Neural cell (in vitro differentiated cells): Measurements from ENCODE around the gene RYR2. TPM values are rescaled to one million over a fixed set of nuclear protein-coding genes. Genes with fewer than 3 reads are reported as not detected.

Experiments used
- H2AFZ ChIP-seq: fragments of 200-600, 300-800 bp; sonication (generic), shearing (Covaris generic); 2 replicates; pipeline ENCODE4 v1.6.0; 2014; ENCODE audit warnings: low read depth, mild to moderate bottlenecking, antibody characterized with exemption, low read length, moderate library complexity
- H3F3A ChIP-seq: fragments of 200-600 bp; shearing (Covaris generic); 2 replicates; pipeline ENCODE4 v1.6.1; 2016; ENCODE audit warnings: mild to moderate bottlenecking, moderate library complexity, mixed read lengths, antibody characterized with exemption, low read length; ENCODE audit not compliant: insufficient read depth, poor library complexity, severe bottlenecking
- H3K27ac ChIP-seq: fragments of 200-600, 300-800 bp; sonication (generic), shearing (Covaris generic); 2 replicates; pipeline ENCODE4 v1.5.1; 2014; ENCODE audit warnings: mild to moderate bottlenecking, low read length, moderate library complexity
- H3K27me3 ChIP-seq: fragments of 300-800, 200-600 bp; sonication (generic), shearing (Covaris generic); 2 replicates; pipeline ENCODE4 v1.6.0; 2014; ENCODE audit warnings: mild to moderate bottlenecking, low read depth, low read length, moderate library complexity; ENCODE audit not compliant: insufficient read depth
- H3K36me3 ChIP-seq: fragments of 300-800, 200-600 bp; sonication (generic), shearing (Covaris generic); 2 replicates; pipeline ENCODE4 v1.5.1; 2014; ENCODE audit warnings: mild to moderate bottlenecking, antibody characterized with exemption, low read length, moderate library complexity; ENCODE audit not compliant: insufficient read depth
- H3K4me2 ChIP-seq: fragments of 300-800, 200-600 bp; sonication (generic), shearing (Covaris generic); 2 replicates; pipeline ENCODE4 v1.6.0; 2014; ENCODE audit warnings: mild to moderate bottlenecking, low read length
- H3K4me3 ChIP-seq: fragments of 300-800, 200-600 bp; sonication (generic), shearing (Covaris generic); 2 replicates; pipeline ENCODE4 v1.5.1; 2014; ENCODE audit warnings: mild to moderate bottlenecking, low read length, moderate library complexity
- H3K79me2 ChIP-seq: fragments of 200-600 bp; shearing (Covaris generic); replicated peaks from 2 replicates; pipeline ENCODE4 v1.6.0; 2014; ENCODE audit warnings: mild to moderate bottlenecking, low read length, moderate library complexity; ENCODE audit not compliant: insufficient read depth
- H3K9ac ChIP-seq: fragments of 300-800, 200-600 bp; sonication (generic), shearing (Covaris generic); 2 replicates; pipeline ENCODE4 v1.6.1; 2016; ENCODE audit warnings: mild to moderate bottlenecking, low read length, mixed read lengths
- H3K9me2 ChIP-seq: fragments of 200-600 bp; shearing (Covaris generic); 2 replicates; pipeline ENCODE4 v1.6.1; 2016; ENCODE audit warnings: mild to moderate bottlenecking, low read length, mixed read lengths; ENCODE audit not compliant: insufficient read depth
- H3K9me3 ChIP-seq: fragments of 200-600, 300-800 bp; sonication (generic), shearing (Covaris generic); 2 replicates; pipeline ENCODE4 v1.6.1; 2016; ENCODE audit warnings: mild to moderate bottlenecking, mixed run types, low read length, moderate library complexity, mixed read lengths
- H4K20me1 ChIP-seq: fragments of 200-600 bp; shearing (Covaris generic); 2 replicates; pipeline ENCODE4 v1.6.1; 2016; ENCODE audit warnings: mild to moderate bottlenecking, mixed run types; ENCODE audit not compliant: insufficient read depth
- CTCF ChIP-seq: fragments of 450-650 bp; IDR thresholded peaks from 2 replicates; pipeline ENCODE4 v1.5.1; 2014; ENCODE audit warnings: antibody characterized with exemption, mild to moderate bottlenecking, moderate library complexity; ENCODE audit not compliant: poor library complexity, severe bottlenecking
- EP300 ChIP-seq: fragments of 450-650 bp; conservative IDR thresholded peaks from 2 replicates; pipeline ENCODE4 v1.6.1; 2014; ENCODE audit warnings: antibody characterized with exemption, mild to moderate bottlenecking, moderate library complexity; ENCODE audit not compliant: poor library complexity, severe bottlenecking
- EZH2 ChIP-seq: fragments of 200-600, 300-800 bp; shearing (Covaris generic), sonication (generic); IDR thresholded peaks from 2 replicates; pipeline ENCODE4 v1.6.1; 2014; ENCODE audit warnings: antibody characterized with exemption, low read length, borderline replicate concordance, mild to moderate bottlenecking; ENCODE audit not compliant: insufficient read depth, poor library complexity, severe bottlenecking
- MXI1 ChIP-seq: fragments of 450-650 bp; conservative IDR thresholded peaks from 2 replicates; pipeline ENCODE4 v1.6.1; 2014; ENCODE audit warnings: antibody characterized with exemption, mild to moderate bottlenecking; ENCODE audit not compliant: poor library complexity, severe bottlenecking
- POLR2AphosphoS5 ChIP-seq: IDR thresholded peaks from 2 replicates; pipeline ENCODE4 v1.6.1; 2012
- RAD21 ChIP-seq: fragments of 450-650 bp; conservative IDR thresholded peaks from 2 replicates; pipeline ENCODE4 v1.6.1; 2014; ENCODE audit warnings: antibody characterized with exemption, mild to moderate bottlenecking, moderate library complexity
- REST ChIP-seq: IDR thresholded peaks from 2 replicates; pipeline ENCODE4 v1.6.1; 2012; ENCODE audit warnings: borderline replicate concordance
- SMC3 ChIP-seq: fragments of 450-650 bp; conservative IDR thresholded peaks from 2 replicates; pipeline ENCODE4 v1.6.1; 2014; ENCODE audit warnings: antibody characterized with exemption, mild to moderate bottlenecking, moderate library complexity; ENCODE audit not compliant: poor library complexity
- TAF1 ChIP-seq: IDR thresholded peaks from 2 replicates; pipeline ENCODE4 v1.6.1; 2012; ENCODE audit warnings: low read depth
- polyA plus RNA-seq: library from polyadenylated mRNA; depleted of rRNA; stranded (reverse); fragments of >200 nt; gene quantifications from 2 replicates; pipeline ENCODE4 v1.2.3, GENCODE V29; 2014

Gene RYR2
- polyA plus RNA-seq, 1 donor from 2014 or later, result 3.8 TPM

GRCh38 chr1:237867380-237867888 lies 825.5 kb downstream of the RYR2 start:
- Histone ChIP-seq H3K4me2 (no peak overlapping the region), H3K27me3 (no peaks in the 10 kb centered on the region), H3K36me3 (no peaks in the 10 kb centered on the region), H4K20me1 (no peaks in the 10 kb centered on the region), H2AFZ (no peak overlapping the region), H3K4me3 (no peak overlapping the region), H3K9me3 (no peaks in the 10 kb centered on the region), H3K79me2 (no peaks in the 10 kb centered on the region), H3F3A (no peaks in the 10 kb centered on the region), H3K9me2 (no peaks in the 10 kb centered on the region), H3K9ac (no peak overlapping the region), H3K27ac (no peak overlapping the region)
- TF ChIP-seq RAD21, result no peak
- no peak for TF ChIP-seq TAF1
- no peak for TF ChIP-seq REST
- TF ChIP-seq SMC3, result no peak
- no peak for TF ChIP-seq POLR2AphosphoS5
- TF ChIP-seq CTCF, result no peak
- no peak for TF ChIP-seq EZH2
- TF ChIP-seq EP300, result no peak
- no peak for TF ChIP-seq MXI1

GRCh38 chr1:237868817-237869600 lies 827.0 kb downstream of the RYR2 start:
- H3K4me3 ChIP-seq, result no peak overlapping the region
- no peaks in the 10 kb centered on the region for H3K36me3 ChIP-seq
- no peak overlapping the region for H3K4me2 ChIP-seq
- H4K20me1 ChIP-seq, result no peaks in the 10 kb centered on the region
- H3K79me2 ChIP-seq, result no peaks in the 10 kb centered on the region
- no peak overlapping the region for H2AFZ ChIP-seq
- no peaks in the 10 kb centered on the region for H3K9me3 ChIP-seq
- no peaks in the 10 kb centered on the region for H3F3A ChIP-seq
- H3K27ac ChIP-seq, result no peak overlapping the region
- no peaks in the 10 kb centered on the region for H3K9me2 ChIP-seq
- H3K27me3 ChIP-seq, result no peaks in the 10 kb centered on the region
- TF ChIP-seq CTCF (no peak), TAF1 (no peak), REST (no peak), EZH2 (no peak)
- H3K9ac ChIP-seq, result no peak overlapping the region
